HUDEP-2 (cell line): ENCODE data around the gene TSPAN9.
"Not testable (repeated sequence)": the region's sequence is repeated elsewhere in the genome, so short reads cannot be mapped to it uniquely, and the experiment has no call there.

Experiments
- DNase-seq, 76 experiments: peaks; one replicate each; lab custom pipeline; 2025; ENCODE audit not compliant: unreplicated experiment in 76 of 76; lab: John Stamatoyannopoulos, UW

The TSPAN9 gene

DNA sequence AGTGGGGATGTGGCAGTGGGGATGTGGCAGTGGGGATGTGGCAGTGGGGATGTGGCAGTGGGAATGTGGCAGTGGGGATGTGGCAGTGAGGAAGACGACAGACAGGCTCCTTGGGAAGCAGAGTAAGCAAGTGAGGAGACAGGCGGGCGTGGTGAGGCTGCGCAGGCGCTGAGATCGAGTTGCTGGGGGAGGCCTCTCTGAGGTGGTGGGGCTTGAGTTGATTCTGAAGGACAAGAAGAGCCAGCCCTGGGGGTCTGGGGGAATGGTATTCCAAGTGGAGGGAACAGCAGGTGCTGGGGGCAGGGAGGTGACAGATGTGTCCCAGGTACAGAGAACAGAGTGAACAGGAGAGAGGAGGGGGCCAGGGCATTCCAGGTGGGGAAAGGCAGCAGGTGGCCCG, 33.8 kb upstream of the TSPAN9 start:
- DNase-seq, result no peak

DNA sequence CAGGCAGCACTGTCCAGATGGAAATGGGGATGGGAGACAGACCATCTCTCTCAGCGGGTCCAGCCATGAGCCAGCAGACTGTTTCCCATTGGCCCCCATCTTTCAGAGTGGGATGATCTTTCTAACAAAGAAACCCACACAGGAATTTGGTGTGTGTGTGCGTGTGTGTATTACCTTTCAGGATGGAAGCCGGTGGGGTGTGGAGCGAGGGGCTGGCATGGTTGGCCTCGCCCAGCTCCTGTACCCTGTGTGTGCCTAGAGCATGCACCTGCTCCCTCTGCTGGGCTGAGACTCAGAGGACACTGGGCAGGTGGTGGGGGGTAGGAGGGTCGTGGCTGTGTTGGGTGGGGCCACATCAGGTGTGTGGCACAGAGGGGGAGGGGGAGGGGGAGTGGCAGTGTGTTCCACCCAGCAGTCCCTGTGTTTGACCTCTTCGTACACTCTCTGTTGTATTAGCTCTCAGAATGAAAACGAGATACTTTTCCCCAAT, 33.0 kb upstream of the TSPAN9 start:
- DNase-seq, result no peak

DNA sequence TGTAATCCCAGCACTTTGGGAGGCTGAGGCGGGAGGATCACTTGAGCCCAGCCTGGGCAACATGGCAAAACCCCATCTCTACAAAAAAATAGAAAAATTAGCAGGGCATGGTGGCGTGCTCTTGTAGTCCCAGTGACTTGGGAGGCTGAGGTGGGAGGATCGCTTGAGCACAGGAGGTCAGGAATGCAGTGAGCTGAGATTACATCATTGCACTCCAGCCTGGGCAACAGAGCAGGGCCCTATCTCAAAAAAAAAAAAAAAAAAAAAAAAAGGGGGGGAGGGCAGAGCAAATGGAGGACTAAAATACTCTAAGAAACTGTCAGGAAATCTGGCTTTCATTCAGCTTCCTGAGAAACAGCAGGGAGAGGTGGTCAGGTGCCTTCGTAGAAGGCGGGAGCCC, 31.7 kb upstream of the TSPAN9 start:
- DNase-seq, result no peak

DNA sequence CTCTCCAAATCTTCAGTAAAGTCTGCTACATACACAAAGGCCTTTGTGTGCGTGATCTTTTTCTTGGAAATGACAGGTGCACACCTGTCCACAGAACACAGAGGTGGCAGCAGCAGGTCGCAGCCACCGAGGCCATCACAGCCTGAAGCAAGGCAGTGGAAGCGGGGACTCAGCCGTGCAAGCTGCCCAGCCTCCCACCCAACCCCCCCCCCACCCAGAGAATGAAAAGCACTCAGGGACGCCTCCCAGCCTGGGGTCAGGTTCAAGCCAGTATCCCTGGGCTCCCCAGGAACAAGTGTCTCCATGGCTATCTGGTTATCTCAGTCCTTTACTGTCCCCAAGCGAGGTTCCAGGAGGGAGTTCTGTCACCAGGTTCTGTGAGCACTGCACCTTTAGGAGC, 31.2 kb upstream of the TSPAN9 start:
- no peak for DNase-seq

DNA sequence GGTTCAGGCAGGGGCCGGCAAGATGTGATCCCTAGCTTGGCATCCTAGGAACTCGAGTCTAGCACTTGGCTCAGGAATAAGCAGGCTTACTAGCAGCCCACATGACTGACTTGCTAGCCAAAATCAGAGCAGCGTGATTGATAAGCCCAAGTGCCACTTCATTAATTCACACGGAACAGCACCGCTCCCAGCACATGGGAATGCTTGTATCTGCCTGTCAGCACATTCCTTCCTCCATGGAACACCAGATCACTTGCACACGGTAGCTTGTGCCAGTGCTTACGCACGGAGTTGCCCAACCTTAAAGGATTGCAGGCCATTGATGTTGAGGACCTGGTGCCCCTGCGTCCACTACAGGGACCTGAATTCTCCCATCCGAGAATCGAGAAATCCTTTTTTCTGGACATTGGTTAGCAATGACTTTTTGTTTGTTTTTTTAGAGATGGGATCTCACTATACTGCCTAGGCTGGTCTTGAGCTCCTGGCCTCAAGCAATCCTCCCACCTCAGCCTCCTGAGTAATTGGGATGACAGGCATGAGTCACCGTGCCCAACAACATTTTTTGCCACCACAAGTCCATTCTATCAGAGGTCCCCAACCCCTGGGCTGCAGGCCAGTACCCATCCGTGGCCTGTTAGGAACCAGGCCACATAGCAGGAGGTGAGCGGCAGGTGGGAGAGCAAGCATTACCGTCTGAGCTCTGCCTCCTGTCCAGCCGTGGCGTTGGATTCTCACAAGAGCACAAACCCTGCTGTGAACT, 30.6 kb upstream of the TSPAN9 start:
- no peak for DNase-seq

DNA sequence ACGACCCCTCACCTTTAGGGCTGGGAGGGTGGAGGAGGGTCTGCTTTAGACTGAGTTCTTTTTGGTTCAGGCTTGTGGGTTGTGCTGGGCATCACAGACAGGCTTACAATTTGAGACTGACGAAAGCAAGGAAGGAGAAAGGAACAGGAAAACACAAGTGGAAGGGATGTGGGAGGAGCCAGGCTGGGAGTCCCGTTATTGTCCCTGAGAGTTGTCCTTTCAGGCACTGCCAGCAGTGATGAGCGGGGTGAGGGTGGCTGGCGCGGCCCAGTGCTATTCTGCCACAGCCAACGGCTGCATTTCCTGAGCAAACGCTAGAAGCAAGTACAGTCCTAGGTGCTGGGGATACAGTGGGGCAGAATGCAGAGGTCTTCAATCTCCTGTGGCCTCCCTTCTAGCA, 29.2 kb upstream of the TSPAN9 start:
- no peak for DNase-seq

DNA sequence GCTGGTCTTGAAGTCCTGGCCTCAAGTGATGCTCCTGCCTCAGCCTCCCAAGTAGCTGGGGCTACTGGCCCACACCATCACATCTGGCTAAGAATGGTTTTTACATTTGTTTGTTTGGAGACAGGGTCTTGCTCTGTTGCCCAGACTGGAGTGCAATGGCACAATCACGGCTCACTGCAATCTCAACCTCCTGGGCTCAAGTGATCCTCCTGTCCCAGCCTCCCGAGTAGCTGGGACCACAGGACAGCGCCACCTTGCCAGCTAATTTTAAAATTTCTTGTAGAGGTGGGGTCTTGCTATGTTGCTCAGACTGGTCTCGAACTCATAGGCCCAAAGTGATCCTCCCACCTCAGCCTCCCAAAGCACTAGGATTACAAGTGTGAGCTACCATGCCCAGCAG, 28.6 kb upstream of the TSPAN9 start:
- DNase-seq, result no peak

DNA sequence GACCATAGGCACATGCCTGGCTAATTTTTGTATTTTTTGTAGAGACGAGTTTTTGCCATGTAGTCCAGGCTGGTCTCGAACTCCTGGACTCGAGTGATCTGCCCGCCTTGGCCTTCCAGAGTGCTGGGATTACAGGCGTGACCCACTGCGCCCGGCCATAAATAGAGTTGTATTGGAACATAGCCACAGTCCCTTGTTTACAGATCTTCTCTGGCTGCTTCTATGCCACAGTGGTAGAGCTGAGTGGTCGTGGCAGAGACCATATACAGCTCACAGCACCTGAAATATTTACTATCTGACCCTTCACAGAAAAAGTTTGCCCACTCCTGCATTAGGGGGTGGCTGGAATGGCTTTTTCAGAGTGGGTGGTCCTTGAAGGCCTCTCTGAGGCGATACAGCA, 28.0 kb upstream of the TSPAN9 start:
- no peak for DNase-seq

DNA sequence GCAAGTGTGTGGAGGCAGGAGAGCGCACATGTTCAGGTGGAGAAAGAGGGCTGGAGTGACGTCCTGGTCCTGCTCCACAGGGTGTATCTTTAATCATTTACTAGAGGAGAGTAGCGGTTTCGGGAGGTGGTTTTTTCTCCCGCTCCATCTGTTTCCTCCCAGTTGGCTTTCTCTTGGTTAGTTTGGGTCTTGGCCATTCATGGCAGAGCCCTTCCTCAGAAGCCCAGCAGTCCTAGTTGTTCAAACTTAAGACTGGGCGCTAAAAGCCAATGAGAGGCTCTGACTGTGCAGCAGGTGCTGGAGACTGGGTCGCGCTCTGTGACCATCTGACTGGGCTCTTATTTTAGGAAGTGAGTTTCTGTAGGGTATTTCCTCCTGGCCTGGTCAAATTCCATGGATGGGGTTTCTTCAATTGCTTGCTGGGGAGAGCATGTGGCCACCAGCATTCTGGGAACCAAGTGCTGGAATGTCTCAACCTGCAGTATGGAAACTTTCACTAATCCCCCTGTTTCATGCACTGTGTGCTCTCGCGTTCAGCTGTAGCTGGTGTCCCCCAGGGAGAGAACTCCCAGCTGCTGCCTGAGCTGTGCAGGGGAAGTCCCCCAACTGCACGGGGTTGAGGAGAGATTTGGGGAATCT, 27.4 kb upstream of the TSPAN9 start:
- no peak for DNase-seq

DNA sequence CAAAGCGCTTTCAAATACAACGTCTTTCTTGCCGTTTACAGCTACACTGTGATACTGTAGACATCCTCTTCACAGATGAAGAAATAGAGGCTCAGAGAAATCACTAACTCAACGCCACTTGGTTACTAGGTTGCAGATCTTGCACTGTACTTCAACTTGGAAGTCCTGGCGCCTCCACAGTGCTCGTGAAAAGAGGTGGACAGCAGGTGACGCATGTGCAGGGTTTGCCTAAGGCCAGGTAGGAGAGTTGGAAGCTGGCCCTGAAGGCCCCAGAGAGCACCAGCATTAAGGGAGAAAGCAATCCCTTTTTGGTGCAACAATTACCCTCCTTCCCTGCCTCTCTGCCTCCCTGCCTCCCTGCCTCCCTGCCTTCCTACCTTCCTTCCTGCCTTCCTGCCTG, 22.8 kb upstream of the TSPAN9 start:
- no peak for DNase-seq

DNA sequence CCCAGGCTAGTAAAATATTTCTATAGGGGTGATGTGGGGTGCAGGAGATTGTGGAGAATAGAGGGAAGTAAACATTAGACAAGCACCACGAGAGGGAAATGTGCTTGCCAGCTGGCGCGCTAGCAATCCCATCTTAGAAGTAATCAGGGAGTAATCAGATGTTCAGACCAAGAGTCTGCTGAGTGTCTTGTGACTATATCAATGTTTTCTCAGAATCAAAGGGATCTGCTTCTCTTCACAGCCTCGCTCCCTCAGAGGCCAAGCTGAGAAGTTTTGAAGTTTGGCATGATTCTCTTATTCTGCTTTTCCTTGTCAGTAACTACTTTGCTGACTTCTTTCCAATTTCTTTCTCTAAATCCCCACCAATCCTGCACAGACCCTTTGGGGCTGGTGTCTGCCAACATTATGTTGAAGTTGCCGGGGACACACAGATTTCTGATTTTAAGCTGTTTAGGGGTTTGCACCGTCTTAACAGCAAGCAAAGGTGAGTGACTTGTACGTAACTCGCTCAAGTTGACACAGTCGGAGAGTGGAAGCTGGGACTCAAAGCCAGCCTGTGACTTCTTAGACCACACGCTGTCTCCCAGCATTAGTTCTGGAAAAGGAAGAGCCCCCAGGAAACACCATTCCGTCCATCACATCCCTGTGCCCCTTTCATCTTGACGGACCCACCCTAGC, 22.0 kb upstream of the TSPAN9 start:
- no peak for DNase-seq

DNA sequence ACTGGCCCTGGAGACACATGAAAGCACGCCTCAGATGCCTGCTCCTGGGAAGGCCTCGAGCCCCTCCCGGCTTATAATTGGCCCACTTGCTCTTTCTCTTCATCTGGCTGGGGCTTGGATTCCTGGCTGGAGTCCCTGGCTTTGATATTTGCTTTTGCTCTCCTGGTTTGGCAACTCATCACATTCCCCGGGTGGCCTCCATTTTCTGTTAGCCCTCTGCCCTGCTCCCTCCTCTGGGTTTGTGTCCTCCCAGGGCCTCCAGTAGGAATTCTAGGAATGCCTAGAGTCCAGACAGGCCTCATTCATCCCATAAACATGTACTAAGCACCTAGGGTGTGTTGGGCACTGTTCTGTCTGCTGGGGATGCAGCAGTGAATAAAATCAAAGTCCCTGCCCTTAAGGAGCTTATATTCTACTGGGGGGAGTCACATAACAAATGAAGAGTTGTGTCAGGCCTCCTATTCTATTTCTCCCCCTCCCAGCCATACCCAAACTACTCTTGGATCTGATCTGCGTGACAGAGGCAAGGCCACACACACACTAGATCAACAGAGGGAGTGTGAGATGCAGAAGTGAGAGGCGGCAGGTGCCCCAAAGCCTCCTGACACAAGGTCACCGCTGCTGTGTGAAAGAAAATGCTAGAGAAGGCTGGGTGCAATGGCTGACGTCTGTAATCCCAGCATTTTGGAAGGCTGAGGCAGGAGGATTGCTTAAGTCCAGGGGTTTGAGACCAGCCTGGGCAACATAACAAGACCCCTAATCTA, 21.3 kb upstream of the TSPAN9 start:
- no peak for DNase-seq

DNA sequence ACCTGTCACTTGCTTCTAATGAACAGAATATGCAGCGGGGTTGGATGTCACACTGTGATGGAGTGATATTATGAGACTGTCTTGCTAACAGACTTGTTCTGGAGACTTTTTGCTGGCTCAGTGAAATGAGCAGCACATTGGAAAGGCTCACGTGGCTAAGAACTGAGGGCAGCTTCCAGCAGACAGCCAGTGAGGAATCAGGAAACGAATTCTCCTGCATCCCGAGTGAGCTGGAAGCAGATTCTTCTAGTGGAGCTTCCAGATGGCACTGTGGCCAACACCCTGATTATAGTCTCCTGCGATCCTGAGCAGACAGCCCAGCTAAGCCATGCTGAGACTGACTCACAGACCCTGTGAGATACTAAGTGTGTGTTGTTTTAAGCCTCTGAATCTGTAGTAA, 16.1 kb upstream of the TSPAN9 start:
- DNase-seq, result no peak

DNA sequence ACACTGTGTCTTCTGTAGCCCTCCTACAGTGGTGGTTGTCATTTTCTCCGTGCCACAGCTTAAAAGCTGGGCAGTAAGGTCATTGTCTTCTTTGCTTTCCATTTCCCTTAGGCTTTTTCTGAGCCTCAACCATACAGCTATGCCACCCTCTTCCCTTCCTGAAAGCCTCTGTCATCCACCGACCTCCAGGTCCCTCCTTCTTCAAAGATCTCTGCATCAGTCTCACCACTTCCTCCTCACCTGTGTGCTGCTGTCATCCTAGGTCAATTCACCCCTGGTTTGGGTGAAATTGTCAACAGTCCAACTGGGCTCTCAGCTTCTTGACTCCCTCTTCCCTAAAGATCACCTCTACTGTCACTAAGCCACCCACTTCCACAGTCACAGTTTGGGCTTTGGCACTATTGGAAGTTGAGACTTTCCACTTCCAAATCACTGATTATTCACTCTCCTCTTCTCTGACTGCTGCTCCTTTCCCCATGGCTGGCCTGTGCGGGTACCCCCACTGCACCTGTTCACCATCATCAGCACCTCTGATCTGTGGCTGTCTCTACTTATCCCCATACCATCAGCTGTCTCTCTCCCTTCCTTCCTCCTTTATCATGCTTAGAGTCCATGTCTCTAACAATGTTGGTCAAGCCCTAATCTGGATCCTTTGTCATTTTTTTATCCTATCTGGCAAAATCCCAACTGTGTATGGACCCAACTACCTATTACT, 15.5 kb upstream of the TSPAN9 start:
- DNase-seq, result no peak

DNA sequence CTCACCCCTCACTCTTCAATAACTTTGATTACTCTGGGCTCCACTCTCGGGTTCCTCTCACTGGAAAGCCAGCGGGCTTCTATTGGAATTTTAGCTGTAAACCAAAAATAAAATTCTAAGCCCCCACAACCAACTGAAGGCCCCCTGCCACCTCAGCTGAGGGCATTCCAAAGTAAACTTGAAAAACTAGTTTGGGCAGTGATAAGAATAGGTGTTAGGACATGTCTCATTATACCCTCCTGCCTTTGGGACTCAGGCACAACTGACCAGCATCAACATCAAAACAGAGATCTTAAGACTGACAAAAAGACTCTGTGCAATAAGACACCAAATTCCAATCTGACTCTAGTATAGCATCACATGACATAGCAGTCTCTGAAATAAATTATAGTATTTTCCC, 11.9 kb upstream of the TSPAN9 start:
- DNase-seq, result no peak

DNA sequence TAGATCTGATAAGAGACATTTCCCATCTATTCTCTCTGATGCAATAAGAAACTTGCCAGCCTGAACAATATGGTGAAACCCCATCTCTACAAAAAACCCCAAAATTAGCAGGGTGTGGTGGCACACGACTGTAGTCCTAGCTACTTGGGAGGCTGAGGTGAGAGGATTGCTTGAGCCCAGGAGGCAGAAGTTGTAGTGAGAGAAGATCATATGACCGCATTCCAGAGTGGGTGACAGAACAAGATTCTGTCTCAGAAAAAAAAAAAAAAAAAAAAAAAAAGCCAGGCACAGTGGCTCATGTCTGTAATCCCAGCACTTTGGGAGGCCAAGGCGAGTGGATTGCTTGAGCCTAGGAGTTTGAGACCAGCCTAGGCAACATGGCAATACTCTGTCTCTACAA, 11.3 kb upstream of the TSPAN9 start:
- not testable (repeated sequence) for DNase-seq

DNA sequence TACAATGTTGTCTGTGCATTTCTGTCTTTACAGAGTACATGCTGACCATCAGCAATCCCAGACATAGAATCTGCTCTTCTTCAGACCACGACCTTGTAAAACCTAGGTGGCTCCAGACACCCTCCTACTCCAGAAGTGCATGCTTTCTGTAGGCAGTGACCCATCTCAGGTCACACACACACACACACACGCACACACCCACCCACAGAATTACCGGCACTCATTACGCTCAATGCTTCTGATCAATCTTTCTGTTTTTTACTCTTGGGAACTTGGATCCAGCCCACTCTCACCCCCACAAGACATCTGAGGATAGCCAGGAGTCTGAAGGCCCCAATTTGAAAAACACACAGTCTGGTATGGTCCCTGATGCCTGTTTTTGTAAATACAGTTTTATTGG, 7.5 kb upstream of the TSPAN9 start:
- DNase-seq, result no peak

DNA sequence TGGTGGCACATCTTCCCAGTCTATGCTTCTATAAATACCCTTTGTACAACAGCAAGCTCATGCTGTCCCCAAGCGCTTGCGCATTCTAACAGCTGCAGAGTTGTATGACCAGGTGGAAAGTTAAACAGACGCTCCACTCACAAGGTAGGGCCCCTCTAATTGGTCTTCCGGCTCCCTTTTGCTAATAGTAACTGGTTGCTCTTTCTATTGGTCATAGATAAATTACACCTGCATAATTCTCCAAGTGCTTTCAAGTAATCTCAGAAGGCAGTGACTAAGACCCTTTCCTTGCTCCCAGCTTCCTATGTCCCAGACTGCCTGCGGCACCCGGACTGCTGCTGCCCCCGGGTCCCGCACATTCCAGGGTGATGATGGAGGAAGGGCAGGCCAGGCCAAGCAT, 6.1 kb upstream of the TSPAN9 start:
- no peak for DNase-seq

DNA sequence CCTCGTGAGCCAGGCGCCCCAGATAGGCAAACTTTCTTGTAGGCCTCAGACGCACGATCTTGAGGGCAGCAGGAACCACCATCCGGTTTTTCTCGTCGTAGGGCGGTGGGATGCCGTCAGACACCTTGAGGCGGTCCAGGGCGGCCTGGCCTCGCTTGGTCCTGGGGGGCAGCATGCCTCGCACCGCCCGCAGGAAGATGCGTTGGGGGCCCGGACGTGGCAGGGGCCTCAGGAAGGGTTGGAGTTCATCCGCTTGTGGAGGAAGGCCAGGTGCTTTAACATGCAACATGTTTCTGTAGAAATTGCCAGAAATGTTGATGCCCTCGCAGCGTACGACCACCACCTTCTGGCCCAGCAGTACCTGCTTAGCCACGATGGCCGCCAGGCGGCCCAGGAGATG, 5.5 kb upstream of the TSPAN9 start:
- no peak for DNase-seq

DNA sequence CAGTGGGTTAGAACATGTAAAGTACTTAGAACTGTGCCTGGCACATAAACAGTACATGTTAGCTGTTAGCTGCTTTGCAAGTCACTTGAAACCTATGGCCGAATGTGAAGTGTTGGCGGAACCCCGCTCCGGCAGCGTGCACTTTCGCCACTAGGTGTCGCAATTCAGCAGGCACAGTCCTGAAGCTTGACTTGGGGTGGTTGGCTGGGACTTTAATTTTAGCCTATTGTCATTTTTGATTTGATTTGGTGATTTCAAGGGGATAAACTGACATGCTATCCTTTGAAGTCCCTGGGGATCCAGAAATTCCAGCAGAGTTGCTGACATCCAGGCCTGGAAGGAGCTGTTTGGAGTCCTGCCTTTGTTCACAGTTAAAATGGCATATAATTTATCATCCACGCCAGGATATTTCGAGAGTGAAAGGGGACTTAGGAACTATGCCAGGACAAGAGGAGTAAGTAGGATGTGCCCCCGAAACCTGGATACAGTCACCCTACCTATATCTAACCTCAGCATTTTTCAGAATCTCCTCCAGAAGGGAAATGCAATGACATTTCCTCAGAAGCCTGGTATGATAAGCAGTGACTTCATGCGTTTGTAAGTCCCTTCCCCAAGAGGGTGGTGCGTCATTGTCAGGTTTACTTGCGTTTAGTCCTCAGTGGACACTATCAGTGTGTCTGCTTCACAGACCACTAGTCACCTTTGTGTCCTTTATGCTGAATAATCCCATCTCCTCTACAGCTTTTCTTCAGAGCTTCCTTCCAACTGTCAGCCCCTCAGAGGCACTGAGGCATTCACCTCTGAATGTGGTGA, 3.5 kb upstream of the TSPAN9 start:
- DNase-seq, result peak in 70 of 76 experiments; percentile 3 to 83 (median 60)
